ENCODE measurements around the gene PAX7. TPM values are rescaled to one million over a fixed set of nuclear protein-coding genes. Genes with fewer than 3 reads are reported as not detected.
A peak's percentile ranks its signal among the peaks of the same experiment; 100 is the strongest.

PAX7 gene
- total RNA-seq, 1 experiment from 2014 or later: 0.15 TPM

GRCh38 chr1:18599086-18599485 lies 31.6 kb upstream of the PAX7 start:
- H3K27me3 Mint-ChIP-seq (ENCODE audit: low read depth): peaks cover 76% of the 10 kb centered on the region
- H3K4me3 Mint-ChIP-seq: 0 out of 5 replicates have a peak overlapping the region, but pooled peaks of 1 of the 2 experiments have one; percentile 23
- Histone ChIP-seq H4K91ac (ENCODE audit: insufficient read length, low read depth, low read length) (no peak overlapping the region), H3K79me1 (ENCODE audit: insufficient read depth, low read depth, low read length, poor library complexity, severe bottlenecking) (no peaks in the 10 kb centered on the region), H3K18ac (ENCODE audit: insufficient read length, low read depth, low read length) (no peak overlapping the region), H2BK12ac (ENCODE audit: insufficient read length, low read depth, low read length) (no peak overlapping the region), H4K5ac (ENCODE audit: insufficient read length, low read depth, low read length) (no peak overlapping the region), H3K27ac (ENCODE audit: insufficient read length, low read depth, low read length) (no peak overlapping the region), H3K4me2 (ENCODE audit: insufficient read depth, insufficient read length, low read length) (no peak overlapping the region), H2BK120ac (ENCODE audit: low read depth, low read length, poor library complexity, severe bottlenecking) (no peak overlapping the region), H4K8ac (replicated peaks; ENCODE audit: insufficient read length, low read depth, low read length) (no peak overlapping the region), H2AFZ (ENCODE audit: low read length) (no peak overlapping the region), H3K27me3 (ENCODE audit: insufficient read depth, low read length) (peaks cover 1% of the 10 kb centered on the region; the same call in 1 of the 2 replicates), H4K20me1 (ENCODE audit: control insufficient read depth, insufficient read depth, insufficient read length) (no peaks in the 10 kb centered on the region), H3K79me2 (ENCODE audit: insufficient read depth, low read length) (no peaks in the 10 kb centered on the region), H2BK20ac (ENCODE audit: low read depth, low read length, poor library complexity, severe bottlenecking) (no peak overlapping the region), H3K4me1 (ENCODE audit: insufficient read depth, low read length) (no peaks in the 10 kb centered on the region), H2BK5ac (ENCODE audit: insufficient read length, low read length) (no peak overlapping the region), H3K9ac (ENCODE audit: extremely low read depth, insufficient read length, low read length) (no peak overlapping the region), H3K14ac (ENCODE audit: insufficient read depth, low read length) (no peak overlapping the region), H3T11ph (ENCODE audit: low read length) (no peak overlapping the region), H3K23me2 (ENCODE audit: insufficient read length, low read depth, low read length, poor library complexity, severe bottlenecking) (no peaks in the 10 kb centered on the region), H2AK5ac (ENCODE audit: insufficient read length, low read length) (no peak overlapping the region), H3K56ac (ENCODE audit: insufficient read length, low read depth, low read length) (no peak overlapping the region), H3K4ac (ENCODE audit: low read depth, low read length) (no peak overlapping the region), H3K23ac (ENCODE audit: insufficient read length, low read depth, low read length) (no peak overlapping the region), H3K9me3 (ENCODE audit: control insufficient read depth, low read depth, low read length) (no peaks in the 10 kb centered on the region), H2BK15ac (ENCODE audit: low read depth, low read length) (no peak overlapping the region)
- WGBS (ENCODE audit: extremely low coverage, insufficient read length, low lambda C conversion rate): no CpG with 5 or more reads among the region's 12 CpGs
- TF ChIP-seq, protein P1, sequence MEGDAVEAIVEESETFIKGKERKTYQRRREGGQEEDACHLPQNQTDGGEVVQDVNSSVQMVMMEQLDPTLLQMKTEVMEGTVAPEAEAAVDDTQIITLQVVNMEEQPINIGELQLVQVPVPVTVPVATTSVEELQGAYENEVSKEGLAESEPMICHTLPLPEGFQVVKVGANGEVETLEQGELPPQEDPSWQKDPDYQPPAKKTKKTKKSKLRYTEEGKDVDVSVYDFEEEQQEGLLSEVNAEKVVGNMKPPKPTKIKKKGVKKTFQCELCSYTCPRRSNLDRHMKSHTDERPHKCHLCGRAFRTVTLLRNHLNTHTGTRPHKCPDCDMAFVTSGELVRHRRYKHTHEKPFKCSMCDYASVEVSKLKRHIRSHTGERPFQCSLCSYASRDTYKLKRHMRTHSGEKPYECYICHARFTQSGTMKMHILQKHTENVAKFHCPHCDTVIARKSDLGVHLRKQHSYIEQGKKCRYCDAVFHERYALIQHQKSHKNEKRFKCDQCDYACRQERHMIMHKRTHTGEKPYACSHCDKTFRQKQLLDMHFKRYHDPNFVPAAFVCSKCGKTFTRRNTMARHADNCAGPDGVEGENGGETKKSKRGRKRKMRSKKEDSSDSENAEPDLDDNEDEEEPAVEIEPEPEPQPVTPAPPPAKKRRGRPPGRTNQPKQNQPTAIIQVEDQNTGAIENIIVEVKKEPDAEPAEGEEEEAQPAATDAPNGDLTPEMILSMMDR (conservative IDR thresholded peaks at IDR 0.05): no peak
- H3K4me1 Mint-ChIP-seq: peaks cover 15 to 39% of the 10 kb centered on the region in 2 experiments
- H3K9me3 Mint-ChIP-seq: peaks cover 0 to 4% of the 10 kb centered on the region in 2 experiments; a peak in 1 of 5 replicates
- no peak for DNase-seq
- H3K36me3 Mint-ChIP-seq (ENCODE audit: insufficient read depth in 1 of 3, low read depth in 3 of 3): no peaks in the 10 kb centered on the region; a peak in 1 of 7 replicates
- H3K27ac Mint-ChIP-seq: no peak overlapping the region

Measured in H9 (cell line).